GM19238 (cell line): ENCODE results near the gene SORL1.

Experiments used
- DNase-seq: peaks from one replicate; pipeline ENCODE4 v3.0.0; 2011; ENCODE audit warnings: low spot score; ENCODE audit not compliant: insufficient read length

Gene SORL1

GRCh38 chr11:121534131-121535093 lies 82.3 kb downstream of the SORL1 start:
- DNase-seq = no peak

DNA sequence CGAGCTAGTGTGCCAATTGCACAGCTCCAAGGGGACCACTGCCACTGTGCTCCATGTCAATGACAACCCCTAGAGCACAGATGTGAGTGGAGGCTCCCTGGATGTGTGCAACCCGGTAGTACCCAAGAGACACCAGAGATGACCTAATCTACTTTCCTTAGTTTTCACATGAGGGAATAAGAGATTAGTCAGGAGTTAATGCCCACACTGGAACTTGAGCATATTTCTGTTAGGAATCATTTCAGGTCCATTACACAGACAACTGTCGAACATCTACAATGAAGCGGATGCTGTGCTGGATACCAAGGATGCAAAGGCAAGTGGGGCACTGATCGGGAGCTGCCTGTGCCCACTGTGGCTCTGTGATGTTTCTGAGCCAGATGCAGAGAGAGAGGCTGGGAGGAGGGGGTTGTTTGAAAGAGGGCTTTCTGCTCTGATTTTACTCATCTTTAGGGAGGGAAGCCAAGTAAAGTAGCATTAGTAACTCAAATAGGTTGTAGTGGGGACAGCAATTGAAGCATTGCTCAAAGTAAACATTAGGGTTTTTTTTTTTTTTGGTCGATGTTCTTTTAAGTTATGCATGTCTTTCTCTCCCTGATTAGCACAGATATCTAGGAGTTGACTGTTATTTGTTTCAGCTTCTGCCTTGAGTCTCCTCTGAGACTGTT lies 83.1 kb downstream of the SORL1 start:
- no peak for DNase-seq

DNA sequence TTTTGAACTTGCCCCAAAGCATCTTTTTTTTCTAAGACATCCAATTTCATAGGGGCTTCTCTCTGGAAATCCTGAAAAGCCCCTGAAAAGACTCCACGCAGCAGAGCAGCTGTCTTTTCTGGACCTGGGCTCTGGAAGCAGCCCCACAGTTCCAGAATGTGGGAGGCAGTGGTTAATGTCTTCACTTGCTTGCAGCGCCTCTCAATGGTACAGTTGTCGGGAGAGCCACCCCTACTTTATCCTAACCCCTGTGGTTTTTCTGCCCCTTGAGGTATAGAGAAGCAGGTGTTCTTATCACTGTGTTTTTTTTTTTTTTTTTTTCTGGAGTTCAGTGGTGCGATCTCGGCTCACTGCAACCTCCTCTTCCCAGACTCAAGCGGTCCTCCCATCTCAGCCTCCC lies 84.0 kb downstream of the SORL1 start:
- no peak for DNase-seq

GRCh38 chr11:121538054-121538453 lies 85.9 kb downstream of the SORL1 start:
- peak; percentile 24 for DNase-seq

GRCh38 chr11:121539000-121539399 lies 86.9 kb downstream of the SORL1 start:
- DNase-seq = no peak

DNA sequence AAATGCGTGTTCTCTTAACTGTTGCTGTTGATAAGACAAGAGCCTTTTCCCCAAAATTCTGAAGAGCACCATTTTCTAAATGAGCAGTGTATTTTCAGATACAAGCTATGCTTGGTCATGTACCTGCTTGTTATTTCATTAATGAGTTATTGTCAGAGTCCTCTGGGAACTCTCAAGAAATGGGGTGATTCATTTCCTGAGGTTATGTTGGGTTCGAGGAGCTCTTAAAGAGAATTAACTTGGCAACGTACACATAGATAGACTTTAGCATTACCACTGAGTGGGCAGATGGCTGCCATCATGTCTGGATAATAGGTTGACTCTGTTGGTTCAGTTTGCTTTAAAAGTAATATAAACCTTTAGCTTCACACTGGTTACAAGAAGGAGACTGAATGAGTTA lies 88.5 kb downstream of the SORL1 start:
- DNase-seq = no peak

GRCh38 chr11:121543836-121544380 lies 91.8 kb downstream of the SORL1 start:
- no peak for DNase-seq

DNA sequence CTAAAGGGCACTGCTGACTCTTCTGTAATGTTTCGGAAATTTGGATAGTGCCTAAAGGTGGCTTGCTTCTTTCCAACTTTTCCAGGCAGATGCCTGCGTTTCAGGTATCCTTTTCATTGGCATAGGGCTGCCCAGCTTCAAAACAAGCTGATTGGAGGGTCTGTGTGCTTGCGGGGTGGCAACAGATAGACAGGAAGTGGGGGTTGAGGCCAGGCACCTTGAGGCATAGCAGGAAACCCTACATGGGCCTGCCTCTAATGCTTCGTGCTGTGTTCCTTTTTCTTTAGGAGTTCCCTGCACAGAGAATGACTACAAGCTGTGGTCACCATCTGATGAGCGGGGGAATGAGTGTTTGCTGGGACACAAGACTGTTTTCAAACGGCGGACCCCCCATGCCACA lies 92.8 kb downstream of the SORL1 start:
- DNase-seq = no peak

- DNase-seq = no peak
Observed at GRCh38 chr11:121547574-121547973, 95.5 kb downstream of the SORL1 start.

DNA sequence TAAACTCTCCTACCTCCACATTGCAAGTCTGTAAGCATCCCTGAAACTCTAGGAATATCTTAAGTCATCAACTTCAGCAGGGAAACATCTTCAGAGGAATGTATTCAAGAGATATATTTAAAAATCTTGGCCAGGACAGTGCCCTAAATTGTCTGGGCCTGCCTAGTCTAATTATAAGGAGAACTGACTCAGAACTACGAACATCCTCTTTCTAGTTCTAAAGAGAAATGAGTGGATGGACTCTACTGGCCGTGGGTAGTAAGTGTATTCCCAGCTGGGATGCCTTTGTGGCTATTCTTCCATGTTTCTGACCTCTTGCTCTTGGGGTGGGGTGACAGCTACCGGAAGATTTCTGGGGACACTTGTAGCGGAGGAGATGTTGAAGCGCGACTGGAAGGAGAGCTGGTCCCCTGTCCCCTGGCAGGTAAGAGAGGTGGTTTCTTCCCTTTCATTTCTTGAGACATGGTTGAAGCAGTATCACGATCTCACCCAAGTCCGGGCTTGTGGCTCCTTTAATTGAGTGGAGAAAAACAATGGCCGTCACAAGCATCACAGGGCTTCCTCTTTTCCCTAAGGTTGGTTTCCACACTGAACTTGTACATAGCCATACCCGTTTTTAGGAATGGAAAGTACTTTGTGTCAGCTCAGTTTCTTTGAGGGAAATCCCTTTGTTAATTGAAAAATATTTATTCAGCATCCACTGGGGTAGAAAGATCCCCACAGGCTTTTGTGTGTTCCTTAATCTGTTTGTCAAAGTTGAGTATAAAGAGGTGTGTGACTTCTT lies 98.3 kb downstream of the SORL1 start:
- no peak for DNase-seq

- no peak for DNase-seq
Observed at GRCh38 chr11:121551463-121551862, 99.3 kb downstream of the SORL1 start.

- DNase-seq = no peak
Observed at GRCh38 chr11:121552154-121552553, 100.0 kb downstream of the SORL1 start.

GRCh38 chr11:121552644-121553043 lies 100.5 kb downstream of the SORL1 start:
- DNase-seq = no peak

GRCh38 chr11:121553389-121553788 lies 101.3 kb downstream of the SORL1 start:
- no peak for DNase-seq

GRCh38 chr11:121553806-121554205 lies 101.7 kb downstream of the SORL1 start:
- DNase-seq = no peak

DNA sequence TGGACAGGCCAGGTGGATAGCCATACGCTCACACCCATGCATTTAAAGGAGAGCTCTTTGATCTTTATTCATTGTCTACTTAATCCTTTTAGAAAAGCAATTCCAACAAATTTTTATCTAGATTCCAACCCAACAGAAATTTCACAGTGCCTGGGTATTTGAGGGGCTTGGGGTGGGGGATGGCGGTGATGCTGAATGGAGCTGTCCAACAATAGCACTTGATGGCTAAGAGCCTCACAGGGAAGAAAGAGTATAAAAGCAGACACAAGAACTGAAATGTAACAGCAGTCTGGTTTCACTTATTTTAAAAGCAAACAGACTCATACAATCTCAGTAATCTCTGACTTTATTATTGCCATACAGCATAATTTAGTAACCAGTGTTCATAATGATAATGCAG lies 102.4 kb downstream of the SORL1 start:
- no peak for DNase-seq

- DNase-seq = no peak
Observed at GRCh38 chr11:121555121-121555520, 103.0 kb downstream of the SORL1 start.

- no peak for DNase-seq
Observed at GRCh38 chr11:121556937-121557336, 104.8 kb downstream of the SORL1 start.

GRCh38 chr11:121557348-121557747 lies 105.2 kb downstream of the SORL1 start:
- DNase-seq = peak; percentile 29

GRCh38 chr11:121559606-121560200 lies 107.6 kb downstream of the SORL1 start:
- no peak for DNase-seq

DNA sequence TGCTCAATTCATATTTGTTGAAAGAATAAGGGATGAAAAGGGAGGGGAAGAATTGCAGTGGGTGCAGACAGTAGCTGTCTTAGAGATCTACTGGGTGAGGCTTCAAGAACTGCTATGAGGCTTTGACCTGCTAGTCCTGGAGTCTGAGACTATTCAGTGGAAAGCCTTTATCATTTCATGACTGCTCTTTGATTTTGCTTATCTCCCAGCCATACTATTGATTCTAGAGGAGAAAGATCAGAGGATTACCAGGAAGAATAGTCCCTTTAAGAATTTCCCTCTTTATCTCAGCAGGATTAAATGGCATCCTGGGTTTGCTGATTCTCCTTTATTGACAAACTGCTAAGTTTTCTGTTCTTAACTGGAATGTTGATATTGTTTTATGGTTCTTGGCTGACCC lies 108.1 kb downstream of the SORL1 start:
- no peak for DNase-seq
